KMS-11 (cell line): ENCODE measurements around the gene CMPK1.

Experiments used
- H2AFZ ChIP-seq: fragments of 200-600 bp; sonication (generic); 2 replicates; pipeline ENCODE4 v1.6.1; 2016; ENCODE audit warnings: antibody characterized with exemption, mixed run types, low read depth
- H3K27ac ChIP-seq: fragments of 200-600 bp; sonication (generic); 2 replicates; pipeline ENCODE4 v1.6.1; 2016; ENCODE audit warnings: mild to moderate bottlenecking, mixed run types
- H3K27me3 ChIP-seq: fragments of 200-600 bp; sonication (generic); 2 replicates; pipeline ENCODE4 v1.6.1; 2017; ENCODE audit warnings: mild to moderate bottlenecking, low read depth, mixed run types, moderate library complexity; ENCODE audit not compliant: insufficient read depth
- H3K36me3 ChIP-seq: fragments of 200-600 bp; sonication (generic); 2 replicates; pipeline ENCODE4 v1.6.1; 2017; ENCODE audit warnings: mild to moderate bottlenecking, mixed run types; ENCODE audit not compliant: insufficient read depth
- H3K4me1 ChIP-seq: fragments of 200-600 bp; sonication (generic); 2 replicates; pipeline ENCODE4 v1.6.1; 2016; ENCODE audit warnings: mild to moderate bottlenecking, low read depth, mixed run types; ENCODE audit not compliant: poor library complexity, severe bottlenecking
- H3K4me2 ChIP-seq: fragments of 200-600 bp; sonication (generic); 2 replicates; pipeline ENCODE4 v1.7.0; 2016; ENCODE audit warnings: mild to moderate bottlenecking, mixed run types
- H3K4me3 ChIP-seq: fragments of 200-600 bp; sonication (generic); IDR thresholded peaks from 2 replicates; pipeline ENCODE4 v1.6.1; 2017; ENCODE audit warnings: low read depth, low read length, mixed read lengths; ENCODE audit not compliant: insufficient read depth
- H3K79me2 ChIP-seq: fragments of 200-600 bp; sonication (generic); 2 replicates; pipeline ENCODE4 v1.6.1; 2016; ENCODE audit warnings: low read depth, mixed run types; ENCODE audit not compliant: insufficient read depth
- H3K9ac ChIP-seq: fragments of 200-600 bp; sonication (generic); 2 replicates; pipeline ENCODE4 v1.6.1; 2016; ENCODE audit warnings: mild to moderate bottlenecking, mixed run types
- H4K20me1 ChIP-seq: fragments of 200-600 bp; sonication (generic); 2 replicates; pipeline ENCODE4 v1.6.1; 2016; ENCODE audit warnings: mild to moderate bottlenecking, mixed run types; ENCODE audit not compliant: insufficient read depth
- CTCF ChIP-seq: fragments of 200-600 bp; sonication (generic); conservative IDR thresholded peaks from 2 replicates; pipeline ENCODE4 v1.6.1; 2017; ENCODE audit warnings: low read depth, mild to moderate bottlenecking, antibody characterized with exemption, low read length, moderate library complexity, mixed read lengths

The CMPK1 gene

DNA sequence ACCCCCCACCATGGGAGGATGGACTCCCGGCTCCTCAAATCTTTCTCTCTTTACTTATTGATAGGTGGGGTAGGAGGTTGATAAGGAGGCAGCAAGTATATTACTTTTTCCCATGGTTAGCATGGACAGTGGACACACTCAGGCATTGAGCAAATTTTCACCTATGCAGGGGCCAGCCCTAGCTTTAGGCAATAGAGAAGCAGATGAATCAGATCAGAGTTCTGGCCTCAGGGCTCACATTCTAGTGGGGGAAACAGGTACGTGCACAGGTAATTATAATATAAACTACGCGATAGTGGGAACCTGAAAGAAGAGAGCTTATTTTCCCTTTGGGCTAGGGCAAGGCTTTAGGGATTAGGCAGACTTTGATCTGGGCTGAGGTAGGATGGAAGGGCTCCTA is 69.0 kb downstream of the CMPK1 start:
- H2AFZ ChIP-seq, result no peak overlapping the region
- TF ChIP-seq CTCF, result no peak
- H3K36me3 ChIP-seq, result no peaks in the 10 kb centered on the region
- H3K27ac ChIP-seq, result no peak overlapping the region
- H3K4me1 ChIP-seq, result no peaks in the 10 kb centered on the region
- H3K9ac ChIP-seq, result no peak overlapping the region
- no peaks in the 10 kb centered on the region for H3K27me3 ChIP-seq
- no peaks in the 10 kb centered on the region for H4K20me1 ChIP-seq
- no peak overlapping the region for H3K4me3 ChIP-seq
- H3K79me2 ChIP-seq, result no peaks in the 10 kb centered on the region
- no peak overlapping the region for H3K4me2 ChIP-seq

DNA sequence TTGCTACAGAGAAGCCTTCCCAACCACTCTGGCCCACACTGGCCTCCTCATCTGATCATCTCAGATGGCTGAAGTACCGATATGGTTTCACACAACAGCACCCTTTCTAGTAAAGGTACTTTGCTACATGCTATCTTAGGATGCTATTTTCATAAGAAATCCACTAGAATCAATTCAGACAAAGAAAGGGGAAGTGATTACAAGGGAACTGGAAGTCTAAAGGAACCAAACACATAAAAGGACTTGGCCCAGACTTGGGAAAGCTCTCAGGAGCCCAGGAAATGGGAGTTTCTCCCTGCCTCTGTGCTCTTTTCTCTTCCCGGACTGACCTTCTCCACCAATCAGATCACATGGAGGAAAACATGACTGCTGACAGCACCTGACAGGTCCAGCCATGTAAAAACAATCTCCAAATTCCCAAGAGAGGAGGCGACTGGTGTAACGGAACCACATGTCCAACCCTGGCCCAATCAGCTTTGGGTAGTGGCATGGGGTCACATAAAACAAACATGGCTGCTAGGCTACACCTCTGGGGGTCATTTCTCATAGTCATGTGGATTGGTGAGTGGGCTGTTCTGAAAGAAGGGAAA is 69.8 kb downstream of the CMPK1 start:
- TF ChIP-seq CTCF, result no peak
- Histone ChIP-seq H2AFZ (no peak overlapping the region), H3K79me2 (no peaks in the 10 kb centered on the region), H3K4me1 (no peaks in the 10 kb centered on the region), H3K36me3 (no peaks in the 10 kb centered on the region), H3K27me3 (no peaks in the 10 kb centered on the region), H4K20me1 (no peaks in the 10 kb centered on the region), H3K27ac (no peak overlapping the region), H3K4me2 (no peak overlapping the region), H3K9ac (no peak overlapping the region), H3K4me3 (no peak overlapping the region)

DNA sequence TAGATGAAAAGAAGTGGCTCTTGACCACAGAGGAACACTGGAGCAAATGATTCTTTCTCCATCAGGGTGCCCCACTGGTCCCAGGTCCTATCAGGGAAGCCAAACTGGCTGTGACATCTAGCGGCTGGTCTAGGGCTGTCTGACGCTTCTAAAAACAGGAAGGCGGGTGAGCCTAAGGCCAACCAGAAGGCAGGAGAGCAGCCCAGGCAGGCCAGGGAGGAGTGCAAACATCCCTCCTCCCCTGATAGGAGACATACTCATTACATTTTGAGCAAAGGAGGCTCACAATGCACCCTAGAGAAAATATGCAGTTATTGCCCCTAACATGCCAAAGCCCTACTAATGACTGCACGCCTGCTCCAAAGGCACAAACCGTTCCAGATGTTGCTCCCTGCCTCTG is 72.1 kb downstream of the CMPK1 start:
- no peak for TF ChIP-seq CTCF
- Histone ChIP-seq H3K9ac (no peak overlapping the region), H3K27me3 (no peaks in the 10 kb centered on the region), H4K20me1 (no peaks in the 10 kb centered on the region), H3K27ac (no peak overlapping the region), H3K79me2 (no peaks in the 10 kb centered on the region), H3K4me2 (no peak overlapping the region), H3K4me1 (no peaks in the 10 kb centered on the region), H3K4me3 (no peak overlapping the region), H2AFZ (no peak overlapping the region), H3K36me3 (no peaks in the 10 kb centered on the region)

DNA sequence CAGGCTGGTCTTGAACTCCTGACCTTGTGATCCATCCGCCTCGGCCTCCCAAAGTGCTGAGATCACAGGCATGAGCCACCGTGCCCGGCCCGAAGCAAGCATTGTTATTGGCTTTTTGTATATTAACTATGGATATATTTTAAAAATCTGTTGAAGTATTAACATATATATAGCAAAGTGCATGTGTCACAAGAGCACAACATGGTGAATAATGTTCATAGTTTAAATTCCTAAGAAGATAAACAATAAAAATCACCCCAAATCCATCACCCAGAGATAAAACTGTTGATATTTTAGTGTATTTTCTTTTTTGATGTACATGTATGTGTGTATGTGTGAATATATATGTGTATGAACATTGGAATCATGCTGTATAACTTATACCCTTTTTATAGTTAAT is 73.4 kb downstream of the CMPK1 start:
- no peaks in the 10 kb centered on the region for H3K36me3 ChIP-seq

More for the DNA sequence above, 73.4 kb downstream of the CMPK1 start:
- Histone ChIP-seq H2AFZ (no peak overlapping the region), H3K27ac (no peak overlapping the region), H3K4me1 (no peaks in the 10 kb centered on the region), H3K9ac (no peak overlapping the region), H3K27me3 (no peaks in the 10 kb centered on the region), H3K4me2 (no peak overlapping the region), H3K4me3 (no peak overlapping the region), H3K79me2 (no peaks in the 10 kb centered on the region), H4K20me1 (no peaks in the 10 kb centered on the region)
- no peak for TF ChIP-seq CTCF
